Gastrocnemius medialis (tissue), 4 donors: ENCODE data around the gene TAAR1.

Experiments used
- CTCF ChIP-seq, 5 experiments: fragments of 450-650 bp in 3 of 5; fragments of 200-600 bp in 2 of 5; sonication (generic) in 2 of 5; IDR thresholded peaks in 4 of 5; conservative IDR thresholded peaks in 1 of 5; 1 replicate in 4 of 5; 2 replicates in 1 of 5; pipeline ENCODE4 v1.5.1; 2016 to 2019; ENCODE audit warnings: antibody characterized with exemption in 5 of 5, mild to moderate bottlenecking in 3 of 5, moderate library complexity in 3 of 5
- POLR2A ChIP-seq, 2 donors: fragments of 450-650 bp; IDR thresholded peaks; one replicate each; pipeline ENCODE4 v1.6.1; 2017; ENCODE audit warnings: antibody characterized with exemption in 2 of 2, mild to moderate bottlenecking in 2 of 2, moderate library complexity in 2 of 2

DNA sequence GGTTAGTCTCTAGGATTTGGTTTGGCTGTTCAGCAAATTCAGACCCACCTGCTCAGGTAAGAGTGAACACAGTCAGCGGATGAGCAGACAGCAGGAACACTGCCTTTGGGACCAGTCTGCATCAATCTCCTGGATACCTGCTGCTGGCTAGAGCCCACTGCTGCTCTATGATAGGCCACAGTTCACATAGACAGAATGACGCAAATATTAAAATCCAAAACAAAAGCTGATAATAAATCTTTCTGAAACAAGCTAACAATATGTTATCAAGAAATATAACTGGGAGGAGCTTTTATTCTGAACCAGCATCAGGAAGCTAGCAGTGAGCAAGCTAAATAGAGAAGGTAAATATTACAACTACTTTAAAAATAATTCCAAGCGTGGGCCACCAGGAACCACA, at the start of gene TAAR1:
- TF ChIP-seq CTCF (IDR thresholded peaks at IDR 0.05 in 4 of 5, conservative IDR thresholded peaks at IDR 0.05 in 1 of 5) (no peak), POLR2A (IDR thresholded peaks at IDR 0.05) (no peak)
